Suppressor macrophage (primary cell): ENCODE results near the gene CHD5.
A peak's percentile ranks its signal among the peaks of the same experiment; 100 is the strongest.

Experiments used
- DNase-seq, 4 experiments: peaks; one replicate each; pipeline ENCODE4 v3.0.0-alpha.2; 2020 to 2022

The CHD5 gene

GRCh38 chr1:6200188-6200809 lies 20.2 kb upstream of the CHD5 start:
- no peak for DNase-seq

DNA sequence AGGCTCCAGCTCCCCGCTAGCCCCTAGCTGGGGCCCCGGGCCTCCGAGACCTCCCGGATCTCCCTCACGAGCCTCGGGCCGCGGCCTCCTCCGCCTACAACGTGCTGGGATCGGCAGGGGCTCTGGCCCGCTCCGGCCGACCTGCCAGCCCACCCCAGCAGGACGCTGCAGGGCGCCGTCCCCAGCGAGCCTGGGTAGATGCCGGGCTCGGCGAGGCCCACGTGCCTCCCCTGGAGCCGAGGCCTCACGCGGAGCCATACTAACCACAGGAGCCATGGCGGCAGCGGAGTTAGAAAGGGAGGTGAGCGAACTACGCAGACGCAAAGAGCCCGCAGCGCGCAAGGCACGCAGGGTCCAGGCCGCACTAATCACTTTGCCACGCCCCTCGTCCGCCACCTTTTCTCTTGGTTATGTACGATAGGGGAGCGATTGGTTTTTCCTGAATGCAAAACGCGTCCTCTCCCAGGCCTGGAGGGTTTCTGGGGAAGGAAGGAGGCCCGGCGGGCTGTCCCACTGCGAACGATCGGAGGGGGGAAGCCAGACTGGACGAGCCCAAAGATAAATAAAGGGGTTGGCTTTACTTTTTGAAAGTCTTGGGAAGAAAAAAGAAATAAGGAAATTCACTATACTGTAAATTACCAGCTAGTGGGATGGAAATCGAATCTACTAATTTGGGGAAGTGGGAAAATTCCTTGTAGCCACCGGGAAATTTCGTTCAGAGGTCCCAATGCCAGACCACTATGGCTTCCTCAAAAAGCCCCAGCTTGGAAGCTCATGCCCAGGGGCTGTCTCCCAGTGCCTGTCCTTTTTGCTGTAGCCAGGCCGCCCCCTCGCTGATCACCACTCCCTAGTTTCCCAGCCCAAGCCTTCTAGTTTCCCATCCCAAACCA lies 19.4 kb upstream of the CHD5 start, which contains the start of gene RPL22:
Gene RPL22, minus strand, starts transcription at position 298 of the 890 bp plus-strand sequence. Its CDS starts 22 bp downstream, at position 276.
- DNase-seq = peak; percentile 99

DNA sequence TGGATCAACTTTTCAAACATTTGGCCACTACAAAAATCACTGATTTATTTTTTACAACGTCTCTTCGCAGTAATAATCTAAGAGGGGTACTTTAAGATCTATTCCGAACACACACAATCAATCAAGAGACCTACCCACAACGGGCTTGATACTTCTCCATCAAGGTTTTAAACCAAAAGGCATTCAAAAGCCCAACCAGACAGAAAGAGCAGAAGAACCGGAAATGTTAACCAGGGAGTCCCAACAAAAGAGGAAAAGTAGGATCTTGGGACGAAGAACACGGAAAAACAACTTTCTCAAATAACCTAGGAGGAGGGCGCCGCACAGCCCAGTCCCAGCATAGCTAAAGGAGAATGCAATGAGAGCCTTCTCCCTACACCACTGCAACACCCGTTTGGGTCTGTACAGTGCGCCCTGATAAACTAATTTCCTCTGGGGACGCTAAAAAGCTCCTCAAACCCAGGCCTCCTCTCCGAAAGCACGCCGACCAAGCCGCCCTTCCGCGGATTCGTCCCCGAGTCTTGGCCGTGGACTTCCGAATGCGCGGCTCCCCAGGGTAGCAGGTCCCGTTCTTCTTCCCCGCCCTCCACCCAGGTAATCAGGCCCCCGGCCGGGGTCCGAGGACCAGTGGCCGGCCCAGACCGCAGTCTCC lies 18.7 kb upstream of the CHD5 start:
- peak in 3 of 4 experiments; percentile 26 to 52 (median 40) for DNase-seq

- DNase-seq = no peak
These were observed 17.8 kb upstream of the CHD5 start for GRCh38 chr1:6197746-6198427.

- no peak for DNase-seq
These were observed 11.8 kb upstream of the CHD5 start for GRCh38 chr1:6191968-6192367.

GRCh38 chr1:6188466-6188865 lies 8.3 kb upstream of the CHD5 start:
- no peak for DNase-seq

DNA sequence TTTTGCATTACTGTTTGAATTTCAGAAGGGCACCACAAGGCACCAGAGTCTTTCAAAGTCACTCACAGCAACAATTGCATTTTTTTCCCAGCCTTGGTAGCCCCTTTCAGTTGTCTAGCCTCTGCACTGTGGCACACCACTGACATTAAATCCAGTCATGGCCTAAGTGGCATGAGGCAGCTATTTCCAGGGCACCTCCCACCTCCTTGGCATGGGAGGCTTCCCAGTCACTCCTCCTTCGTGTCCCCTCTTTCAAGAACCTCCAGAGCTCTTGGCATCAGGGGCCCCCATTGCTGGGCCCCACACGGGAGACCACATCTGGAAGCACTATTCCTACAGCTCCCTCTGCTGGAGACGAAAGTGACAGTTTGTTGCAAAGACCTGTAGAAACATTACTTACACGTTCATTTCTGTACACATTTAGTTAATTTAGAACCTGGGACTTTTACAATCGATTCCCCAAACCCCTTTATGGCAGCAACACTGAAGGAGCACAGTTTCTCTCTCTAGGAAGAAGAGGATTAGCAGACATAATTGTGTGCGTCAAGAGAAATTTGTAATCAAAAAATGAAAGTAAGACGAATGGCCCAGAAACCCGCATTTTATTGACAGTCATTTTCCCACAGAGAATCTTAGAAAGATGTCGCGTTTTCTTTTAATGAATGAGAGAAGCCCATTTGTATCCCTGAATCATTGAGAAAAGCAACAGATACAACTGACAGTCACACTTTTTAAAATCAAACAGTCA lies 5.7 kb upstream of the CHD5 start:
- DNase-seq = peak; percentile 19 to 46 (median 42)

- no peak for DNase-seq
These were observed 5.0 kb upstream of the CHD5 start for GRCh38 chr1:6185151-6185550.

GRCh38 chr1:6184083-6184783 lies 4.1 kb upstream of the CHD5 start:
- DNase-seq = no peak

DNA sequence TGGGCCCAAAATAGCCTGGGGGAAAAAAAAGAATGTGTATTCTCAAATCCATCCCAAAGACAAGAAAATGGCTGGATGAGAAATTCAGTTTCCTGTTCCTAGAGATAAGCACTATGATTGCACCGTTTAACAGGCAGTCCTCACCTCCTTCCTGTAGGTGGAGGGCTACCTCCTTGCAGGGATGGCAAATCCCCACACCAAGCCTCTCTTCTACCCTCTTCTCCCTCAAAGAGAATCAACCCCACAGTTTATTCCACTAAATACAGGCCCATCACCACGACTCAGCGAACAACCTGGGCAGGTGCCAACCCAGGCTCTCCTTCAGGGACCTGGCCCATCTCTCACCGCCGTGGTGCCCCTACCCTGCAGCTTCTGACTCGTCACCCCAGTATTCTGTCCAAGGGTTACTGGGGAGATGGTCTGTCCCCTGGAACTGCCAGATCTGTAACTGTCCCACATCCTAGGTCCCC lies 3.4 kb upstream of the CHD5 start:
- DNase-seq = no peak

GRCh38 chr1:6181347-6181770 lies 1.2 kb upstream of the CHD5 start:
- peak in 1 of 4 experiments; percentile 9 for DNase-seq

DNA sequence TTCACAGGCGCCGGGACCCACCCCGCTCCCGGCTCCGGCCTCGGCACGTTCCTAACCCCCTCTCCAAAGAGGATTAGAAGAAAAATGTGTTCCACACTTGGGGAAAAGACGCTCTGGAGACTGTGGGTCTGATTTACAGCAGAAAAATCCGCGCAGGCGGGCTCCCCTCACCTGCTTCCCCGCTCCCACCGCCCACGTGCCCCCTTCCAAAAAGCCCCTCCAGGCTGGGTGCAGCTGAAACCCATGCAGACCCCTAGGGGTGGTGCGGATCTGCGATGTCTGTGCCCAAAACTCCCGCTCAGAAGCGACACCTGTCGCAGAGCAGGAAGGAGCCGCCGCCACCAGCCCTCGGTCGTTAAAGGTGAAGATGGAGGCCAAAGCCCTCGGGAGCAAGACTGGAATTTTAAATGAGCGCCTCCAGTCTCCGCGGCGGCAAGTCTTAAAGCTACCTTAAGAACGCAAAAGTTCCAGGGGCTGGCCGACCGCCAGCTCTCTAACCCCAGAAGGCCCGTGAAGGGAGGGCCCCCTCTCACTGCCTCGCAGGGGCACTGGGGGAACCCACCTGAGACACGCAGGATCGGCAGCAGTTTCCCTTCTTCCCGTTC lies 688 bp upstream of the CHD5 start:
- no peak for DNase-seq

DNA sequence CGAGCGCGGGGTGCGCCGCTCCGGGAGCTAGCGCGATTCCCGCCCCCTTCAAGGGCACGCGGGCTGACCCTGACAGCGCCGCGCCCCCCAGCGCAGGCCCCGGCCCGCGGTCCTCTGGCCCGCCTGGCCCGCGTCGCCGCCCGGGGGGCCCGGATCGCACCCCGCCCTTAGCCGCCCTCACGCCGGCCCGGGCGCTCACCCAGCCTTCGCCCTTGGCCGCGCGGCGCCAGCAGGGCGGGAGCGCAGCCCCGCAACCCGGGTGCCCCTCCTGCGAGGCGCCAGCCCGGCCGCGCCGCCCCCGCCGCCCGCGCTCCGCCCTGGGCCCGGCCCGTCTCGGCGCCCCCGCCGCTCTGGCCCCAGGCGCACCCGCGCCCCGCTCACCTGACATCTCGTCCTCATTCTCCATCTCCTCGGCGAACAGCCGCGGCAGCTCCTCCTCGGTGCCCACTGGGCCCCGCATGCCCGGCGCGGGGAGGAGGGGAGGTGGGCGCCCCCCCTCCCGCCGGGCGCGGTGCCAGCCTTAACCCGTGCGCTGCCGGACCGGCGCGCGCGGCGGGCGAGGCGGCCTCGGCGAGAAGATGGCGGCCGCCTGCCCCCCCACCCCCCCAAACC lies 451 bp downstream of the CHD5 start:
- no peak for DNase-seq

DNA sequence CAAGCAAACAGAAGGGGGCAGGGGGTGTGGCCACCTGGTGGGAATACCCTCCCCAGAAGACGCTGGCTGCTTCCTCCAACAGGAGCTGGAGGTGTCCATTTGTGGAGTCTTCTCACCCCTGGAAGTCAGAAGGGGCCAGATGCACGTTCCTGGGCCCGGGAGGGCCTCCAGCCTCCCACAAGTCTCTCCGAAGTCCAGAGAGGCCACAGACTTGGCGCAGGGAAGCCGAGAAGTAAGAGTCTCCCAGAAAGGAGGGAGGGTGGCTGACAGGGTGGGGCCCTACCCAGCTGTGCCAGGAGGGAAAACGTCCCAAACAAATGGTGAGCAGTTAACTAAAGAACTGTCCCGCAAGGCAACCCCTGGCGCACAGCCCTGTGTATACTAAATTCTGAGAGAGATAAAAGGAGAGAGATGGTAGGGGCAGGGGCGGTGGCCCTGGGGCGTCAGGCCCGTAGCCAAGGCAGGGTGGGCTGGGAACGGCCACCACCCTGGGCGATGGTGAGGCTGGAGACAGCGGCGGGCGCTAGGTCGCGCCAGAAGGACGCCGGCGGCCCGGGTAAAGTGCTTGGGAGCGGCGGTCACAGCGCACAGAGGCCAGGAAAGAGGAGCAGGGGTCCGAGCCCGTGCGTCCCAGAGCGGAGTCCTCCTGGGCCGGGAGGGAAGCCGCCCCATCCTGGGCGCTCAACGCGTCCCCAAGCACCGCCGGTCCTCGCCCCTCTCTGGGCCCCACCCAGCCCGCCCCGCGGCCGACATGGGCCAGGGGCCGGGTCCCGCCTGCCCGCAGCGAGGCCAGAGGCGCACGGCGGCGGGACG lies 1.2 kb downstream of the CHD5 start:
- DNase-seq = no peak

DNA sequence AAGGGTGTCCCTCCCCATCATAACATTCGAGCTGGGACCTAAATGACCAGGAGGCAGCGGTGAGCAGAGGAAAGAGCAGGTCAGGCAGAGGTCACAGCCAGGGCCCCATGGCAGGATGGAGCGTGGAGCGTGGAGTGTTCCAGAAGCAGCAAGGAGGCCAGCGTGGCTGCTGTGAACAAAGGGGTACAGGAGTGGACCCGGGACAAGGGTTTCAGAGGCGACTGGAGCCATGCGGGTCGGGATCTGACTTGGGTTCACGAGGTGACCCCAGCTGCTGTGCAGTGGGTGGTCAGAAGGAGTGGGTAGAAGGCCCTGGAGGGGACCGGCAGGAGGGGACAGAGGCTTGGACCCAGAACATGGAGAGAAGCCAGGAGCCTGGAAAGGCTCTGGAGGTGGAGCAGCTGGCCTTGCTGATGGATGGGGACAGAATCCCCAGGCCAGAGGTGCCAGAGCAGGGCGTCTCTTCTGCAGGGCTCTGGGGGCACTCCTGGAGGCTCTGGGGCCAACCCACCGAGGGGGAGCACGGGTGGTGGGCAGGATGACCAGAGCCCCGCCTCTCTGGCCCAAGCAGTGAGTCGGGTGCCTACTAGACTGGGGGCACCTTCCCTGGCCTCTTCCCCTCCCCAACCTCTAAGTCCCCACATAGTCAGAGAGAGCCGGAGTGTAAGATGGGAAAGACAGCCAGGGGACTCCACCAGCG lies 2.3 kb downstream of the CHD5 start:
- no peak for DNase-seq

DNA sequence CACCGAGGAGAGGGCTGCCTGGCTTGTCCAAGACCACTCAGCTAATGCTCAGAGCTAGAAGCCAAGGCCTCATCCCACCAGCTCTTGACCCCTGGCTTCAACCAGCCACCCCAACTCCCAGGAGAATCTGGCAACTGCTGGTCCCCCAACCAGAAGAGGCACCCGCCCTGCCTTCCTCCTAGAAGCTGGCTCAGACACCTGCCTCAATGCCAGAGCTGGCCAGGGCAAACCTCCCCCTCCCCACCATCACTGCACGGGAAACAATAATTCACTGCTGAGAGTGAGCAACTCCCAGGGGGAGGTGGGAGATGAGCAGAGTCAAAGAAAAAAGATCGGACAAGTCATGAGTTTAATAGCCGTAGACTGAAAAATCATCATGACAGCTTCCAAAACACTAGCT lies 3.3 kb downstream of the CHD5 start:
- no peak for DNase-seq

DNA sequence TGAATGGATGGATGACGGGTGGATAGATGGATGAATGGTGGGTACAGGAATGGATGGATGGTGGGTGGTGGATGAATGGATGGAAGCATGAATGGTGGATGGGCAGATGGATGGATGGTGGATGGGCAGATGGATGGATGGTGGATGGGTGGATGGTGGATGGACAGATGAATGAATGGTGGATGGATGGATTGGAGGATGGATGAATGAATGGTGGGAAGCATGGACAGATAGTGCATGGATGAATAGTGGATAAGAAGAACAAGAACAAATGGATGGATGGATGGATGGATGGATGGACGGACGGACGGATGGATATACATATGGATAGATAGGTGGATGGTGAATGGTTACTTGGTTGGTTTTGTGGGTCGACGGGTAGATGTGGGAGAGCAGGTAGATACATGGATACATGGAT lies 4.7 kb downstream of the CHD5 start:
- no peak for DNase-seq

DNA sequence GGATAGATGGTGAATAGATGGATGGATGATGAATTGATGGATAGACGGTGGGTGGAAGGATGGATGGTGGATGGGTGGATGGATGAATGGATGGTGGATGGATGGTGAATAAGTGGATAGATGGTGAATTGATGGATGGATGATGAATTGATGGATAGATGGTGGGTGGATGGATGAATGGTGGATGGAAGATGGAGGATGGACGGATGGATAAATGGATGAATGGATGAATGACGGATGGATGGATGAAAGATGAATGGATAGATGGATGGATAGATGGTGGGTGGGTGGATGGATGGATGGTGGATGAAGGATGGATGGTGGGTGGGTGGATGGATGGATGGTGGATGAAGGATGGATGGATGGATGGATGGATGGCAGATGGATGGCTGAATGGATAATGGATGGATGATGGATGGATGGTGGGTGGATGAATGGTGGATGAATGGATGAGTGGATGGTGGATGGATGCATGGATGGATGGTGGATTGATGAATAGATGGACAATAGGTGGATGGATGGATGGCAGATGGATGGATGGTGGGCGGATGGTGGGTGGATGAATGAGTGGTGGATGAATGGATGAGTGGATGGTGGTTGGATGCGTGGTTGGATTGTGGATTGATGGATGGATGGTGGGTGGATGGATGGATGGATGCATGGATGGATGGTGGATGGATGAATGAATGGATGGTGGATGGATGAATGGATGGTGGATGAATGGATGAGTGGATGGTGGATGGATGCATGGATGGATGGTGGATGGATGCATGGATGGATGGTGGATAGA lies 5.3 kb downstream of the CHD5 start:
- no peak for DNase-seq
